ENCODE data around the gene FXYD4.
"Not testable (repeated sequence)": the region's sequence is repeated elsewhere in the genome, so short reads cannot be mapped to it uniquely, and the experiment has no call there.

Gene FXYD4

DNA sequence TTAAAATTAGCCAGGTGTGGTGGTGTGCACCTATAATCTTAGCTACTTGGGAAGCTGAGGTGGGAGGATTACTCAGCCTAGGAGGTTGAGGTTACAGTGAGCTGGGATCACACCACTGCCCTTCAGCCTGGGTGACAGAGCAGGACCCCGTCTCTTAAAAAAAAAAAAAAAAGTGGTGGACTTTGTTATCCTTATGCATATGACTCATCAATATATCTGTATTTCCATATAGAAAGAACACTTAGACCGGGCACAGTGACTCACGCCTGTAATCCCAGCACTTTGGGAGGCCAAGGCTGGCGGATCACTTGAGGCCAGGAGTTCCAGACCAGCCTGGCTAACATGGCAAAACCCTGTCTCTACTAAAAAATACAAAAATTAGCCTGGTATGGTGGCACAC, 50.5 kb downstream of the FXYD4 start:
- DNase-seq = not testable (repeated sequence)

DNA sequence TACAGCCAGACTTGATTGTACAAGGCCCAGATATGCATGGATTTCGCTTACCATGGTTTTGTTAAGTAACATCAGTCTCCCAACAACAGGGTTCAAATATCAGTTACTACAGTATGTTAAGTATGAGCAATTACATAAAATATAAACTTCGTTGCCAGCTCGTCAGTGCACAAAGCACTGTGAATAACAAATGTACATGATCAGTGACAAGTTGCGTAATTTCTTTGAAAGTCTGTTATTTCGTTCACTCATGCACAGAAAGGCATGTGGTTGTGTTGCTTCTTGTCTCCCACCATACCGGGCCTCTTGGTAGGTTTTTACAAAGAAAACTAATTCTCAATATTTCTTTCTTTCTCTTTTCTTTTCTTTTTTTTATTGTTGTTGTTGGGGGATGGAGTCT, 53.0 kb downstream of the FXYD4 start:
- DNase-seq = no peak

Measured in activated CD4-positive, alpha-beta T cell treated with anti-CD3 and anti-CD28 coated beads for 48 hours (primary cell).